T47D (cell line): ENCODE measurements around the gene LEMD3.
"Not testable (repeated sequence)": the region's sequence is repeated elsewhere in the genome, so short reads cannot be mapped to it uniquely, and the experiment has no call there.

ENCODE experiments used
- DNase-seq, 2 experiments: peaks; one replicate each; pipeline versions ENCODE4 v3.0.0 to v3.0.0-alpha.2; 2011 to 2012; ENCODE audit warnings: low read depth in 1 of 2, low spot score in 1 of 2
- JUND ChIP-seq: IDR thresholded peaks from 2 replicates; pipeline ENCODE4 v1.6.1; 2012; ENCODE audit warnings: low read depth
- in situ Hi-C: cut with HindIII; loops from 2 replicates; pipeline ENCODE4 v1.10.0; 2016; ENCODE audit warnings: low sequenced_read_pairs, low pct_unique_long_range_greater_than_20kb

Gene LEMD3

DNA sequence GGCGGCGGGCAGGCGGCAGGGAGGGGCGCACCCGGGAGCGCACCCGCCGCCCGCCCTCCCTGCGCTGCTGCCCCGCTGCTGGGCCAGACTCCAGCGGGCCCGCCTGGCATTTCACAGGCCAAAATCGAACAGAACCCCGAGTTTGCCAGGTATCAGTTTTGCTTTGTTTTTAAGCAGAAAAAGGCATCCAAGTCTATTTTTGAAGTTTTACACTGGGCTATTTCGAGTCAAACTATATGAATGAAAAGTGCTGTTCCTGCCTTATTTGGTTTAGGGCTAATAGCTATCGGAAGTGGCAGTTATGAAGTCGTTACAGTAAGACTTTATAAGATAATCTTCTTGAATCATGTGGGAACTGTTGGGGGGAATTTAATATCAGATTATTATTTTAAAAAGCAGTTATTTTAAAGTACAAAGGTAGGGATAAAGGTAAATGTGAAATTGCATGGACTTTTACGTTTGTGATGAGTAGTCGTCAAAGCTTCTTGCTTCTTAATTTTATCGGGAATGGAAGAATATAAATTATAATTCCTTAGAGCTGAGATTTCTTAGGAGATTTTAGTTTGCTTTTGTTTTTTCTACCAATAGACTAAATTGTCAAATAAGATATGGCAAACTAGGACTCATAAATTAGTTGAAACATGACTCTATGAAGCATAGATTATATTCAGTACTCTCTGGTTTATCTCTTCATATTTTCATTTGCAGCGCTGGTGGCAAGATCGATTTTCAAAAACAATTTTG lies 110.2 kb downstream of the LEMD3 start:
- in situ Hi-C loops: no loop called here
- no peak for DNase-seq
- TF ChIP-seq JUND: no peak

DNA sequence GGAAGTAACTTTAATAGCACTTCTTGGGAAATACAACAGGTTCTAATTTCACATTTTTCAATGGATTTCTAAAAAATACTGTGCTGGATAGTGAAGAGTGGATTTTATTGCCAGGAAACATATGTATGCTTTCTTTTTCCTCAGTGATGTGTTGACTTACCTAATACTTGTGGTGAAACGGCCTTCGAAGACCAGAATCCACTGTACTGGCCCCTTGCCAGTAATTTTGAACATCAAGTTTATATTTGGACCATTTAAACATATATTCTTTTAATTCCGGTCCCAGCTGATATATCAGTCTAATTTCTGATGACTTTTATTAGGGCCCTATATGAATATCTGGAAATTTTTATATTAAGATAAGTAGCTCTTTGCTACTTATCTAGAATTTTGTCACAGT lies 110.9 kb downstream of the LEMD3 start:
- DNase-seq: no peak
- no peak for TF ChIP-seq JUND
- in situ Hi-C loops: no loop called here

DNA sequence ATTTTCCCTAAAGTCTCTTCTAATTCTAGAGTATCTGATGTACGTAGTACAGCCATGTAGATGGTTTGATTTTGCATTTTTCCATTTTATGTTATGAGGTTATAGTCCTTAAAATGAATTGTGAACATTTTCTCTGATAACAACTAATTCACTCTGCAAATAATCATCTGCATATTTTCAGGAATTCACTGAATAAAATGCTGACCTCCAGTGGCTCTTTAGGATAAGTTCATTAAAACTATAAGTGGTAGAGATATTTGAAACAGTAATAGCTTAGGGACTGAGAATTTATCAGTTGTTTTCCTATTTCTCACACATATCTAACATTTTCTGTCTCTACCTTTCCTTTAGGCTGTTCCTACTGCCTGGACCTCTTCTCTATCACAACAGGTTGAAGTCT lies 113.5 kb downstream of the LEMD3 start:
- DNase-seq: no peak
- TF ChIP-seq JUND: no peak
- in situ Hi-C loops: no loop called here

DNA sequence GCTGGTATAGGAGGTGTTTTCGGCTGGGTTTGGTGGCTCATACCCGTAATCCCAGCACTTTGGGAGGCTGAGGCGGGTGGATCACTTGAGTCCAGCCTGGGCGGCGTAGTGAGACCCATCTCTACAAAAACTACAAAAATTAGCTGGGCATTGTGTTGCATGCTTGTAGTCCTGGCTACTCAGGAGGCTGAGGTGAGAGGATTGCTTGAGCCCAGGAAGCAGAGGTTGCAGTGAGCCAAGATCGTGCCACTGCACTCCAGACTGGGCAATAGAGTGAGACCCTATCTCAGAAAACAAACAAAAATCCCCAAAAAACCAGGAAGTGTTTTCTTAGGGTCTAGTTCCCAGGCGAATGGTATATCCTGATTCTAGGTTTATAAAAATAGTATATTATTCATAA lies 116.1 kb downstream of the LEMD3 start:
- in situ Hi-C loops: not testable (repeated sequence)

DNA sequence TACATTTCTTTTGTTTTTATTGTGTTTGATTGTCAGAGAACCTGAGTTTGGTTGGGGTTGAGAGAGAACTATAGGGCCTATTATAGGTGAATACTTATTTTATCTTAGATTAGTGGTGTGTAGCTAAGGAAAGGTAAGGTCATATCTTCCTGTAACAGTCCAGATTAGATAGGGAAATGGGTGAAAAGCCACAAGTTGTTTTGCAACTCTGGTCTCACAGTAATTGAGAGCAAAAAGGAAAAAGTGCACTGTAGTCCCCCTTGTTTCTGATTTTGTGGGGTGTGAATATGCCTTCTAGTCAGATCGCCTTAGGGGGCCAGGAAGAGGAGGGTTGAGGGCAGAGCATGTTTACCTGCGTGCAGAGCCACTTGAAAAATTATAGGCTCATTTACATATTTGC lies 118.0 kb downstream of the LEMD3 start:
- in situ Hi-C loops: no loop called here
- no peak for TF ChIP-seq JUND
- DNase-seq: no peak

More for the DNA sequence above, 116.1 kb downstream of the LEMD3 start:
- not testable (repeated sequence) for DNase-seq

- no peak for TF ChIP-seq JUND
- in situ Hi-C loops: no loop called here
These were observed 122.9 kb downstream of the LEMD3 start for GRCh38 chr12:65292241-65292640.

GRCh38 chr12:65293735-65294134 lies 124.4 kb downstream of the LEMD3 start:
- no peak for DNase-seq

More at GRCh38 chr12:65292241-65292640, 122.9 kb downstream of the LEMD3 start:
- no peak for DNase-seq

DNA sequence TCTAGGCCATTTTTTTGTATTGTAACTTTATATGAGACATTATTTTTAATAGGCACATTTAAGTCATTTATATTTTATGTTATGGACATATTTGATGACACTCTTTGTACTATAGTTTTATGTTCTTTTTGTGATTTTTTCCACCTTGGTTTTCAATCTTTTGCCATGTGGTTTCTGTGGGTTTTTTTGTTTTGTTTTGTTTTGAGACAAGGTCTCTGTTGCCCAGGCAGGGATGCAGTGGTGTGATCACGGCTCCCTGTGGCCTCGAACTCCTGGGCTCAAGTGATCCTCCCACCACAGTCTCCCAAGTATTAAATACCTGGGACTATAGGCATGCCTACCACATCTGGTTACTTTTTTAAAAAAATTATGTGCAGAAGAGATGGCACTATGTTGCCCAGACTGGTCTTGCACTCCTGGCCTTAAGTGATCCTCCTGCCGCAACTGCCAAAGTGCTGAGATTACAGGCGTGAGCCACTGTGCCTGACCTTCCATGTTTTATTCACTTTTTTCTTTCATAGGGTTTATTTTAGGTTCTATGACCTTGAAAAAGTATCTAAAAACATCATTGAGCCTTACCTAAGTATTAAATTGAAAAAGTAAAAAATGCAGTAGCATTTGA lies 125.4 kb downstream of the LEMD3 start:
- no peak for TF ChIP-seq JUND
- in situ Hi-C loops: no loop called here
- DNase-seq: no peak

More at GRCh38 chr12:65293735-65294134, 124.4 kb downstream of the LEMD3 start:
- TF ChIP-seq JUND: no peak
- in situ Hi-C loops: no loop called here

DNA sequence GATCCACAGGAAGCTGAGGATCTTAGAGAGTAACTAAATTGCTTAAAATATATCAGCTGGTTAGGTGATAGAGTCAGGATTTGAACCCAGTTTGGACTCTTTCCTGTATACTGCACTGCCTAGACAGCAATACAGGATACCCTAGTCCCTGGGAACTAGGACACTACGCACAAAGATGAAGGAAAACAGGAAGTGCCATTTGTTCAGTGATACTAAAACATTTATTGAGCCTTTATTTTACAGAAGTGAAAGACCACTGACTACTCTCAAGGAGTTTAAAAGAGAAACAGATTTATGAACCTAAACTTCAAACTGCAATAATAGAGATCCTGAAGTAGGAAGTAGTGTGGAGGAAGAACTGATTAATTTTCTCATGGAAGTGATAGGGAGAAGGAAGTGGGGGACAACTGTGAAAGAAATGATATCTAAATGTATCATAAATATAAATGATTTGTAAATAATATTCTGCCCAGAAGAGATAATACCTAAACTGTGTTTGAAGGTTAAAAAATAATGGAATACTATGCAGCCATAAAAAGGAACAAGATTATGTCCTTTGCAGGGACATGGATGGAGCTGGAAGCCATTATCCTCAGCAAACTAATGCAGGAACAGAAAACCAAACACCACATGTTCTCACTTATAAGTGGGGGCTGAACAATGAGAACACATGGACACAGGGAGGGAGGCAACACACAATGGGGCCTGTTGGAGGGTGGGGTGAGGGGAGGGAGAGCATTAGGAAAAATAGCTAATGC lies 127.3 kb downstream of the LEMD3 start:
- no peak for DNase-seq
- in situ Hi-C loops: no loop called here
- TF ChIP-seq JUND: no peak
